ENCODE measurements around the gene ZNF670.

The ZNF670 gene

DNA sequence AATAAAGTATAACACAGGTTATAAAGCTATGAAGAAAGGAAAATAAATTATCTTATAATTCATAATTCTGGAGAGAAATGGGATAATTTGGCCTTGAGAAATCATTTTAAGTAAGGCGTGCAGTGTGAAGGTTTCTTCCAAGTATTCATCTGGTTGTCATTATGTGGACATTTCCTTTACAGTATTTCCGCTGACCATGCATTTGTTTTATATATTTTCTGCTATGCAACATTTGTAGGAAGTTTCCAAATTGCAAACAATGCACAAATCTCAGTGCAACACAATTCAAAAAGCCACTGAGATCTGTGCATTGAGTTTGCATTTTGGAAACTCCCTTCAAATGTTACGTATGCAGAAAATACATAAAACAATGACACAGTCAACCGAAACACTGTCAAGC, 17.8 kb downstream of the ZNF670 start:
- Histone ChIP-seq H3K4me3 (no peak overlapping the region), H3K27ac (no peak overlapping the region), H3K4me1 (peaks cover 0 to 4% (median 0%) of the 10 kb centered on the region in 4 donors), H3K36me3 (peaks cover 0 to 3% (median 0%) of the 10 kb centered on the region in 3 donors), H3K27me3 (no peaks in the 10 kb centered on the region), H3K9me3 (peaks cover 0 to 5% (median 0%) of the 10 kb centered on the region in 3 donors)
- TF ChIP-seq, protein P1, sequence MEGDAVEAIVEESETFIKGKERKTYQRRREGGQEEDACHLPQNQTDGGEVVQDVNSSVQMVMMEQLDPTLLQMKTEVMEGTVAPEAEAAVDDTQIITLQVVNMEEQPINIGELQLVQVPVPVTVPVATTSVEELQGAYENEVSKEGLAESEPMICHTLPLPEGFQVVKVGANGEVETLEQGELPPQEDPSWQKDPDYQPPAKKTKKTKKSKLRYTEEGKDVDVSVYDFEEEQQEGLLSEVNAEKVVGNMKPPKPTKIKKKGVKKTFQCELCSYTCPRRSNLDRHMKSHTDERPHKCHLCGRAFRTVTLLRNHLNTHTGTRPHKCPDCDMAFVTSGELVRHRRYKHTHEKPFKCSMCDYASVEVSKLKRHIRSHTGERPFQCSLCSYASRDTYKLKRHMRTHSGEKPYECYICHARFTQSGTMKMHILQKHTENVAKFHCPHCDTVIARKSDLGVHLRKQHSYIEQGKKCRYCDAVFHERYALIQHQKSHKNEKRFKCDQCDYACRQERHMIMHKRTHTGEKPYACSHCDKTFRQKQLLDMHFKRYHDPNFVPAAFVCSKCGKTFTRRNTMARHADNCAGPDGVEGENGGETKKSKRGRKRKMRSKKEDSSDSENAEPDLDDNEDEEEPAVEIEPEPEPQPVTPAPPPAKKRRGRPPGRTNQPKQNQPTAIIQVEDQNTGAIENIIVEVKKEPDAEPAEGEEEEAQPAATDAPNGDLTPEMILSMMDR (IDR thresholded peaks at IDR 0.05), result no peak
- intact Hi-C loops (cut with DNase I; ENCODE audit: low total_unique reads), result no loop called here
- no peak for DNase-seq

DNA sequence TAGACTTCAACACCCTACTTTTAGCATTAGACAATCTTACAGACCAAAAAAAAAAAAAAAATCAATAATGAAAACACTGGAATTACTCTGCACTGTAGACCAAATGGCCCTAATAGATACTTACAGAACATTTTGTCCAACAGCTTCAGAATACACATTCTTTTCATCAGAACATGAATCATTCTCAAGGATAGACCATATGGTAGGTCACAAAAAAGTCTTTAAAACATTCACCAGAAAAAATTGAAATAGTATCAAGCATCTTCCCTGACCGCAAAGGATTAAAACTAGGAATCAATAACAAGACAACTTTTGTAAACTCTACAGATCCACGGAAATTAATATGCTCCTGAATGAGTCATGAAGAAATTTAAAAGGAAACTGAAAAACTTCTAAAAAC, 22.5 kb downstream of the ZNF670 start:
- Histone ChIP-seq H3K36me3 (peaks cover 0 to 5% (median 0%) of the 10 kb centered on the region in 3 donors), H3K4me3 (no peak overlapping the region), H3K9me3 (peaks cover 0 to 21% (median 8%) of the 10 kb centered on the region in 3 donors), H3K27me3 (no peaks in the 10 kb centered on the region), H3K27ac (no peak overlapping the region), H3K4me1 (peaks cover 0 to 18% (median 11%) of the 10 kb centered on the region in 4 donors)
- intact Hi-C loops (cut with DNase I; ENCODE audit: low total_unique reads), result no loop called here
- TF ChIP-seq, protein P1 (IDR thresholded peaks at IDR 0.05), result no peak
- DNase-seq, result no peak

DNA sequence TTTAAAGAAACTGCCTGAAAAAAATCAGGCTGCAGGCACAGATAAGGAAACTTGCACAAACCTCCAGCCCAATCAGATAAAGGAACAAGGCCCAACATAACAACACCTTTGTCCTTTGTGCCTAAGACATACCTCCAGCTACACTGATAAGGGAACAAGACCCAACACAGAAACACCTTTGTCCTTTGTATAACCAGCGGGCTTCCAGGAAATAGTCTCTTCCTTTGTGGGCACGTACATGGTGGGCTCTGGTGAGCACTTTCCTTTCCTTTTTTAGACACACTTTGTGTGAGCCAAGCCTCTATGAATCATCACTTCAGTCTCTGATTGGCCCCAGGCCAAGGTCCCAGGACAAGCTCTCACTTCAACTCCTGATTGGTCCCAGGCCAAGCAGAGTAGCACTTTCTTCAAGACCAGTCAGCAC, 23.6 kb downstream of the ZNF670 start:
- TF ChIP-seq, protein P1 (IDR thresholded peaks at IDR 0.05), result no peak
- Histone ChIP-seq H3K36me3 (peaks cover 0 to 5% (median 0%) of the 10 kb centered on the region in 3 donors), H3K27ac (no peak overlapping the region), H3K4me1 (peaks cover 0 to 18% (median 11%) of the 10 kb centered on the region in 4 donors), H3K27me3 (no peaks in the 10 kb centered on the region), H3K9me3 (peaks cover 0 to 24% (median 8%) of the 10 kb centered on the region in 3 donors), H3K4me3 (no peak overlapping the region)
- intact Hi-C loops (cut with DNase I; ENCODE audit: low total_unique reads), result no loop called here
- DNase-seq, result no peak

DNA sequence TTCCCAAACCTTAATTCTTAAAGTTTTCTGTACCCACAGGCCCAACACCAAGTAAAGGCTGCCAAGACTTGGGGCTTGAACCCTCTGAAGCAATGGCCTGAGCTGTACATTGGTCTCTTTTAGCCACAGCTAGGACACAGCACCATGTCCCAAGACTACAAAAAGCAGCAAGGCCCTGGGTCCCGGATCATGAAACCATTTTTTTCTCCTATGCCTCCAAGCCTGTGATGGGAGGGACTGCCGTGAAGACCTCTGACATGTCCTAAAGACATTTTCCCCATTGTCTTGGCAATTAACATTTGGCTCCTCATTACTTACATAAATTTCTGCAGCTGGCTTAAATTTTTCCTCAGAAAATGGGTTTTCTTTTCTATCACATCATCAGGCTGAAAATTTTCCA, 30.9 kb downstream of the ZNF670 start:
- no peaks in the 10 kb centered on the region for H3K4me1 ChIP-seq
- no peaks in the 10 kb centered on the region for H3K27me3 ChIP-seq
- H3K36me3 ChIP-seq, result peaks cover 0 to 5% (median 0%) of the 10 kb centered on the region in 3 donors
- H3K4me3 ChIP-seq, result no peak overlapping the region
- TF ChIP-seq, protein P1 (IDR thresholded peaks at IDR 0.05), result no peak
- intact Hi-C loops (cut with DNase I; ENCODE audit: low total_unique reads), result no loop called here
- peaks cover 0 to 51% (median 24%) of the 10 kb centered on the region in 3 donors for H3K9me3 ChIP-seq
- no peak for DNase-seq
- H3K27ac ChIP-seq, result no peak overlapping the region

DNA sequence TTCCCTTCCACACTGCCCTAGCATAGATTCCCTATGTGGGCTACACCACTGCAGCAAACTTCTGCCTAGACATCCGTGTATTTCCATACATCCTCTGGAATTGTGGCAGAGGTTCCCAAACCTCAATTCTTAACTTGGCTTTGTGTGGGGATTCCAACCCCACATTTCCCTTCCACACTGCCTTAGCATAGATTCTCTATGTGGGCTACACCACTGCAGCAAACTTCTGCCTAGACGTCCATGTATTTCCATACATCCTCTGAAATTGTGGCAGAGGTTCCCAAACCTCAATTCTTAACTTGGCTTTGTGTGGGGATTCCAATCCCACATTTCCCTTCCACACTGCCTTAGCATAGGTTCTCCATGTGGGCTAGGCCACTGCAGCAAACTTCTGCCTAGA, 31.4 kb downstream of the ZNF670 start:
- TF ChIP-seq, protein P1 (IDR thresholded peaks at IDR 0.05), result no peak
- Histone ChIP-seq H3K27me3 (no peaks in the 10 kb centered on the region), H3K36me3 (peaks cover 0 to 3% (median 0%) of the 10 kb centered on the region in 3 donors), H3K4me3 (no peak overlapping the region), H3K9me3 (peaks cover 0 to 54% (median 24%) of the 10 kb centered on the region in 3 donors), H3K4me1 (no peaks in the 10 kb centered on the region), H3K27ac (no peak overlapping the region)
- no peak for DNase-seq
- intact Hi-C loops (cut with DNase I; ENCODE audit: low total_unique reads), result no loop called here

DNA sequence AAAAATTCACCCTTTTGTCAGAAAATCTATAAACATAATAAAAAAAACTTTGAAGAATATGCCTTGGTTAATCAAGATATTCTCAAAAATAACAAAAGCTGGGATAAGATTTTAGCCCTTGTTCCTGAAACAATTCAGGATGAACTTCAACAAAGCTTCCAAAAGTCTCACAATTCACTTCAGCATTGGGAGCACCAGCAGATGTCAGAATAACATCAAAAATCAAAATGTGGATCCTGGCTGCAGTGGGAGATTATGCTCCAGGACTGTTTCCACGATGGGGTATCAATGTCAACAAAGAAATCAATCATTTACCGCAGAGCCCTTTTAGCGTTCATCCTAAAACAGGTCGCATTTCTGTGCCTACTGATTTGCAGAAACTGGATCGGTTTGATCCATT, 35.2 kb downstream of the ZNF670 start:
- DNase-seq, result no peak
- H3K9me3 ChIP-seq, result peaks cover 0 to 57% (median 43%) of the 10 kb centered on the region in 3 donors
- intact Hi-C loops (cut with DNase I; ENCODE audit: low total_unique reads), result no loop called here

More for the DNA sequence above, 35.2 kb downstream of the ZNF670 start:
- Histone ChIP-seq H3K27ac (no peak overlapping the region), H3K4me1 (no peaks in the 10 kb centered on the region), H3K36me3 (peaks cover 4 to 22% (median 19%) of the 10 kb centered on the region in 3 donors), H3K27me3 (no peaks in the 10 kb centered on the region), H3K4me3 (no peak overlapping the region)
- TF ChIP-seq, protein P1 (IDR thresholded peaks at IDR 0.05), result peak in 1 of 2 experiments; percentile 12
